SK-N-SH treated with all-trans-retinoic acid at 6 μM for 48 hours (cell line): ENCODE data around the gene TLX2.

Experiments used
- ARNTL ChIP-seq: fragments of 450-650 bp; formaldehyde crosslinking; IDR thresholded peaks from 2 replicates; pipeline ENCODE4 v1.5.0; 2020; ENCODE audit warnings: low read depth, mild to moderate bottlenecking, moderate library complexity, borderline replicate concordance
- CSRNP3 ChIP-seq: fragments of 250-450 bp; sonication (Bioruptor Pico); IDR thresholded peaks from 2 replicates; pipeline ENCODE4 v1.5.1; 2021; ENCODE audit warnings: mild to moderate bottlenecking, moderate library complexity
- ISL1 ChIP-seq: fragments of 250-450 bp; sonication (Bioruptor Pico); IDR thresholded peaks from 2 replicates; pipeline ENCODE4 v2.1.2; 2022; ENCODE audit warnings: mild to moderate bottlenecking, moderate library complexity
- OSR1 ChIP-seq: fragments of 250-450 bp; sonication (Bioruptor Pico); IDR thresholded peaks from 2 replicates; pipeline ENCODE4 v1.8.0; 2022; ENCODE audit warnings: moderate library complexity, mild to moderate bottlenecking, inconsistent platforms
- PATZ1 ChIP-seq: fragments of 250-450 bp; sonication (Bioruptor Pico); IDR thresholded peaks from 2 replicates; pipeline ENCODE4 v1.8.0; 2020; ENCODE audit warnings: mild to moderate bottlenecking, moderate library complexity, borderline replicate concordance
- PPARA ChIP-seq: fragments of 250-450 bp; sonication (Bioruptor Pico); IDR thresholded peaks from 2 replicates; pipeline ENCODE4 v1.5.0; 2020; ENCODE audit warnings: mild to moderate bottlenecking, borderline replicate concordance
- RARB ChIP-seq: fragments of 250-450 bp; sonication (Bioruptor Pico); IDR thresholded peaks from 2 replicates; pipeline ENCODE4 v1.8.0; 2021; ENCODE audit warnings: mild to moderate bottlenecking, moderate library complexity
- TOX ChIP-seq: fragments of 250-450 bp; sonication (Bioruptor Pico); IDR thresholded peaks from 2 replicates; pipeline ENCODE4 v1.8.0; 2021; ENCODE audit warnings: mild to moderate bottlenecking, moderate library complexity, borderline replicate concordance
- ZFP3 ChIP-seq: fragments of 250-450 bp; sonication (Bioruptor Pico); IDR thresholded peaks from 2 replicates; pipeline ENCODE4 v1.5.0; 2020; ENCODE audit warnings: mild to moderate bottlenecking, moderate library complexity
- ZNF8 ChIP-seq: fragments of 450-650 bp; formaldehyde crosslinking; IDR thresholded peaks from 2 replicates; pipeline ENCODE4 v1.5.0; 2020; ENCODE audit warnings: mild to moderate bottlenecking, moderate library complexity

GRCh38 chr2:74566076-74566753, 52.0 kb downstream of the TLX2 start:
- TF ChIP-seq RARB (CRISPR knock-in tag), result no peak
- TF ChIP-seq ZFP3 (CRISPR knock-in tag), result no peak
- no peak for TF ChIP-seq ARNTL
- TF ChIP-seq PATZ1 (CRISPR knock-in tag), result no peak
- TF ChIP-seq CSRNP3 (CRISPR knock-in tag), result no peak
- TF ChIP-seq TOX, result no peak
- TF ChIP-seq ZNF8, result no peak
- TF ChIP-seq ISL1 (CRISPR knock-in tag), result no peak
- no peak for TF ChIP-seq OSR1
- TF ChIP-seq PPARA (CRISPR knock-in tag), result no peak
